ENCODE results near the gene NOB1. TPM values are rescaled to one million over a fixed set of nuclear protein-coding genes. Genes with fewer than 3 reads are reported as not detected.
A peak's percentile ranks its signal among the peaks of the same experiment; 100 is the strongest.
"Not testable (repeated sequence)": the region's sequence is repeated elsewhere in the genome, so short reads cannot be mapped to it uniquely, and the experiment has no call there.

NOB1 gene
- polyA plus RNA-seq (2012; ENCODE audit: low read depth, missing spikeins) = 107 TPM

GRCh38 chr16:69754469-69755310 is at the start of gene NOB1:
TSS of gene NOB1 (minus strand) at chr16:69754926. CDS start at chr16:69754910, 16 bp downstream.
- peak; percentile 89 for DNase-seq (ENCODE audit: insufficient read length, low spot score)
- TF ChIP-seq POU2F2 (IDR thresholded peaks at IDR 0.05; ENCODE audit: low read depth, low read length) (peak; percentile 70), PAX5 (IDR thresholded peaks at IDR 0.05; ENCODE audit: insufficient read depth, low read length, severe bottlenecking) (no peak), POLR2A (IDR thresholded peaks at IDR 0.05; ENCODE audit: low read depth, low read length) (peak; percentile 97), POLR2AphosphoS5 (IDR thresholded peaks at IDR 0.05; ENCODE audit: low read depth, low read length) (peak; percentile 96), SPI1 (IDR thresholded peaks at IDR 0.05; ENCODE audit: low read depth, low read length) (peak; percentile 23; the same call in 1 of the 2 replicates), TAF1 (IDR thresholded peaks at IDR 0.05; ENCODE audit: low read depth, low read length) (peak; percentile 96)
- peak; percentile 96 for FAIRE-seq

GRCh38 chr16:69804297-69804696 is 49.6 kb upstream of the NOB1 start:
- DNase-seq (ENCODE audit: insufficient read length, low spot score) = no peak
- no peak for TF ChIP-seq PAX5 (IDR thresholded peaks at IDR 0.05; ENCODE audit: insufficient read depth, low read length, severe bottlenecking)
- no peak for TF ChIP-seq POU2F2 (IDR thresholded peaks at IDR 0.05; ENCODE audit: low read depth, low read length)
- no peak for TF ChIP-seq SPI1 (IDR thresholded peaks at IDR 0.05; ENCODE audit: low read depth, low read length)
- TF ChIP-seq POLR2AphosphoS5 (IDR thresholded peaks at IDR 0.05; ENCODE audit: low read depth, low read length) = no peak
- TF ChIP-seq POLR2A (IDR thresholded peaks at IDR 0.05; ENCODE audit: low read depth, low read length) = no peak
- TF ChIP-seq TAF1 (IDR thresholded peaks at IDR 0.05; ENCODE audit: low read depth, low read length) = no peak
- FAIRE-seq = no peak

- DNase-seq (ENCODE audit: insufficient read length, low spot score) (no peak), FAIRE-seq (no peak)
- TF ChIP-seq POLR2AphosphoS5 (IDR thresholded peaks at IDR 0.05; ENCODE audit: low read depth, low read length) (no peak), TAF1 (IDR thresholded peaks at IDR 0.05; ENCODE audit: low read depth, low read length) (no peak), POU2F2 (IDR thresholded peaks at IDR 0.05; ENCODE audit: low read depth, low read length) (no peak)
Measured at GRCh38 chr16:69799611-69800031, 44.9 kb upstream of the NOB1 start.

GRCh38 chr16:69798466-69798865 is 43.7 kb upstream of the NOB1 start:
- no peak for TF ChIP-seq SPI1 (IDR thresholded peaks at IDR 0.05; ENCODE audit: low read depth, low read length)
- TF ChIP-seq PAX5 (IDR thresholded peaks at IDR 0.05; ENCODE audit: insufficient read depth, low read length, severe bottlenecking) = no peak
- TF ChIP-seq POU2F2 (IDR thresholded peaks at IDR 0.05; ENCODE audit: low read depth, low read length) = no peak
- no peak for TF ChIP-seq TAF1 (IDR thresholded peaks at IDR 0.05; ENCODE audit: low read depth, low read length)
- TF ChIP-seq POLR2AphosphoS5 (IDR thresholded peaks at IDR 0.05; ENCODE audit: low read depth, low read length) = no peak
- TF ChIP-seq POLR2A (IDR thresholded peaks at IDR 0.05; ENCODE audit: low read depth, low read length) = no peak
- DNase-seq (ENCODE audit: insufficient read length, low spot score) (no peak), FAIRE-seq (no peak)

- FAIRE-seq (peak; percentile 85), DNase-seq (ENCODE audit: insufficient read length, low spot score) (peak; percentile 28)
- no peak for TF ChIP-seq POU2F2 (IDR thresholded peaks at IDR 0.05; ENCODE audit: low read depth, low read length)
- no peak for TF ChIP-seq TAF1 (IDR thresholded peaks at IDR 0.05; ENCODE audit: low read depth, low read length)
- TF ChIP-seq SPI1 (IDR thresholded peaks at IDR 0.05; ENCODE audit: low read depth, low read length) = no peak
- no peak for TF ChIP-seq PAX5 (IDR thresholded peaks at IDR 0.05; ENCODE audit: insufficient read depth, low read length, severe bottlenecking)
- TF ChIP-seq POLR2A (IDR thresholded peaks at IDR 0.05; ENCODE audit: low read depth, low read length) = no peak
- no peak for TF ChIP-seq POLR2AphosphoS5 (IDR thresholded peaks at IDR 0.05; ENCODE audit: low read depth, low read length)
Measured at GRCh38 chr16:69796285-69797118, 41.8 kb upstream of the NOB1 start.

- DNase-seq (ENCODE audit: insufficient read length, low spot score) (no peak), FAIRE-seq (no peak)
- TF ChIP-seq POLR2AphosphoS5 (IDR thresholded peaks at IDR 0.05; ENCODE audit: low read depth, low read length) (no peak), PAX5 (IDR thresholded peaks at IDR 0.05; ENCODE audit: insufficient read depth, low read length, severe bottlenecking) (no peak), SPI1 (IDR thresholded peaks at IDR 0.05; ENCODE audit: low read depth, low read length) (no peak), POLR2A (IDR thresholded peaks at IDR 0.05; ENCODE audit: low read depth, low read length) (no peak), TAF1 (IDR thresholded peaks at IDR 0.05; ENCODE audit: low read depth, low read length) (no peak), POU2F2 (IDR thresholded peaks at IDR 0.05; ENCODE audit: low read depth, low read length) (no peak)
Measured at GRCh38 chr16:69794486-69794885, 39.8 kb upstream of the NOB1 start.

- FAIRE-seq = no peak
- no peak for DNase-seq (ENCODE audit: insufficient read length, low spot score)
- TF ChIP-seq POLR2AphosphoS5 (IDR thresholded peaks at IDR 0.05; ENCODE audit: low read depth, low read length) = no peak
- TF ChIP-seq POU2F2 (IDR thresholded peaks at IDR 0.05; ENCODE audit: low read depth, low read length) = no peak
- no peak for TF ChIP-seq PAX5 (IDR thresholded peaks at IDR 0.05; ENCODE audit: insufficient read depth, low read length, severe bottlenecking)
- TF ChIP-seq TAF1 (IDR thresholded peaks at IDR 0.05; ENCODE audit: low read depth, low read length) = no peak
- TF ChIP-seq POLR2A (IDR thresholded peaks at IDR 0.05; ENCODE audit: low read depth, low read length) = no peak
- TF ChIP-seq SPI1 (IDR thresholded peaks at IDR 0.05; ENCODE audit: low read depth, low read length) = no peak
Measured at GRCh38 chr16:69793526-69793925, 38.8 kb upstream of the NOB1 start.

- not testable (repeated sequence) for FAIRE-seq
Measured at GRCh38 chr16:69791391-69791847, 36.7 kb upstream of the NOB1 start.

GRCh38 chr16:69787883-69788282 is 33.2 kb upstream of the NOB1 start:
- no peak for TF ChIP-seq POLR2AphosphoS5 (IDR thresholded peaks at IDR 0.05; ENCODE audit: low read depth, low read length)
- no peak for TF ChIP-seq POU2F2 (IDR thresholded peaks at IDR 0.05; ENCODE audit: low read depth, low read length)
- TF ChIP-seq POLR2A (IDR thresholded peaks at IDR 0.05; ENCODE audit: low read depth, low read length) = no peak
- no peak for TF ChIP-seq PAX5 (IDR thresholded peaks at IDR 0.05; ENCODE audit: insufficient read depth, low read length, severe bottlenecking)
- no peak for TF ChIP-seq TAF1 (IDR thresholded peaks at IDR 0.05; ENCODE audit: low read depth, low read length)
- no peak for TF ChIP-seq SPI1 (IDR thresholded peaks at IDR 0.05; ENCODE audit: low read depth, low read length)
- FAIRE-seq (no peak), DNase-seq (ENCODE audit: insufficient read length, low spot score) (no peak)

More at GRCh38 chr16:69791391-69791847, 36.7 kb upstream of the NOB1 start:
- DNase-seq (ENCODE audit: insufficient read length, low spot score) = not testable (repeated sequence)

Measured in GM12891 (cell line).